MM.1S (cell line): ENCODE results near the gene PPP2R3C.

Experiments used
- EZH2phosphoT487 ChIP-seq: fragments of 300-600 bp; sonication (generic); IDR thresholded peaks from 2 replicates; pipeline ENCODE4 v1.6.1; 2018; ENCODE audit warnings: antibody characterized with exemption, low read length
- TF ChIP-seq, protein P1 (sequence below): fragments of 300-600 bp; sonication (generic); IDR thresholded peaks from 2 replicates; pipeline ENCODE4 v1.5.1; 2016; ENCODE audit warnings: antibody characterized with exemption, low read length, mixed read lengths

- TF ChIP-seq, protein P1, sequence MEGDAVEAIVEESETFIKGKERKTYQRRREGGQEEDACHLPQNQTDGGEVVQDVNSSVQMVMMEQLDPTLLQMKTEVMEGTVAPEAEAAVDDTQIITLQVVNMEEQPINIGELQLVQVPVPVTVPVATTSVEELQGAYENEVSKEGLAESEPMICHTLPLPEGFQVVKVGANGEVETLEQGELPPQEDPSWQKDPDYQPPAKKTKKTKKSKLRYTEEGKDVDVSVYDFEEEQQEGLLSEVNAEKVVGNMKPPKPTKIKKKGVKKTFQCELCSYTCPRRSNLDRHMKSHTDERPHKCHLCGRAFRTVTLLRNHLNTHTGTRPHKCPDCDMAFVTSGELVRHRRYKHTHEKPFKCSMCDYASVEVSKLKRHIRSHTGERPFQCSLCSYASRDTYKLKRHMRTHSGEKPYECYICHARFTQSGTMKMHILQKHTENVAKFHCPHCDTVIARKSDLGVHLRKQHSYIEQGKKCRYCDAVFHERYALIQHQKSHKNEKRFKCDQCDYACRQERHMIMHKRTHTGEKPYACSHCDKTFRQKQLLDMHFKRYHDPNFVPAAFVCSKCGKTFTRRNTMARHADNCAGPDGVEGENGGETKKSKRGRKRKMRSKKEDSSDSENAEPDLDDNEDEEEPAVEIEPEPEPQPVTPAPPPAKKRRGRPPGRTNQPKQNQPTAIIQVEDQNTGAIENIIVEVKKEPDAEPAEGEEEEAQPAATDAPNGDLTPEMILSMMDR = no peak
- TF ChIP-seq EZH2phosphoT487 = no peak
Measured at GRCh38 chr14:35163384-35163783, 41.6 kb upstream of the PPP2R3C start.
